OCI-LY3 (cell line): ENCODE results near the gene PCYT2.

Experiments
- H2AFZ ChIP-seq: fragments of 200-600, 300-600 bp; shearing (Covaris generic); 2 replicates; pipeline ENCODE4 v1.6.0; 2014; ENCODE audit warnings: antibody characterized with exemption, low read depth, low read length
- H3K27ac ChIP-seq: fragments of 200-600, 300-600 bp; sonication (generic); 2 replicates; pipeline ENCODE4 v1.5.1; 2014; ENCODE audit warnings: mild to moderate bottlenecking, low read length, moderate library complexity, mixed read lengths
- H3K27me3 ChIP-seq: fragments of 200-600, 300-600 bp; sonication (generic); 2 replicates; pipeline ENCODE4 v1.6.1; 2014; ENCODE audit warnings: low read depth, low read length, mixed read lengths
- H3K36me3 ChIP-seq: fragments of 200-600, 300-600 bp; sonication (generic); replicated peaks from 2 replicates; pipeline ENCODE3; 2014; ENCODE audit warnings: low read depth, low read length, mixed read lengths
- H3K4me1 ChIP-seq: fragments of 300-600, 200-600 bp; sonication (generic); 2 replicates; pipeline ENCODE4 v1.6.1; 2014; ENCODE audit warnings: low read length, mixed read lengths
- H3K4me2 ChIP-seq: fragments of 200-600, 300-600 bp; sonication (generic); 2 replicates; pipeline ENCODE4 v1.6.1; 2014; ENCODE audit warnings: low read length, mixed read lengths
- H3K4me3 ChIP-seq: fragments of 300-600, 200-600 bp; sonication (generic); 2 replicates; pipeline ENCODE4 v1.5.1; 2014; ENCODE audit warnings: antibody characterized with exemption, mild to moderate bottlenecking, low read length, moderate library complexity
- H3K79me2 ChIP-seq: fragments of 300-600, 200-600 bp; shearing (Covaris generic); 2 replicates; pipeline ENCODE4 v1.6.1; 2014; ENCODE audit warnings: mild to moderate bottlenecking, low read length, mixed read lengths
- H3K9ac ChIP-seq: fragments of 300-600, 200-600 bp; shearing (Covaris generic); 2 replicates; pipeline ENCODE4 v1.6.0; 2014; ENCODE audit warnings: mild to moderate bottlenecking, low read length, moderate library complexity
- H3K9me3 ChIP-seq: fragments of 200-600, 300-600 bp; shearing (Covaris generic); 2 replicates; pipeline ENCODE4 v1.6.1; 2014; ENCODE audit warnings: low read length, mixed read lengths; ENCODE audit not compliant: insufficient read depth
- H4K20me1 ChIP-seq: fragments of 200-600, 300-600 bp; sonication (generic); 2 replicates; pipeline ENCODE4 v1.6.1; 2016; ENCODE audit warnings: low read length, mixed read lengths; ENCODE audit not compliant: insufficient read depth
- EZH2phosphoT487 ChIP-seq: fragments of 200-600 bp; shearing (Covaris generic); IDR thresholded peaks from 2 replicates; pipeline ENCODE4 v1.6.1; 2018; ENCODE audit warnings: antibody characterized with exemption, mixed run types, low read depth
- TF ChIP-seq, protein P1 (sequence below): fragments of 200-600, 300-600 bp; sonication (generic); IDR thresholded peaks from 2 replicates; pipeline ENCODE4 v1.5.1; 2014; ENCODE audit warnings: antibody characterized with exemption, low read length, low read depth

PCYT2 gene

DNA sequence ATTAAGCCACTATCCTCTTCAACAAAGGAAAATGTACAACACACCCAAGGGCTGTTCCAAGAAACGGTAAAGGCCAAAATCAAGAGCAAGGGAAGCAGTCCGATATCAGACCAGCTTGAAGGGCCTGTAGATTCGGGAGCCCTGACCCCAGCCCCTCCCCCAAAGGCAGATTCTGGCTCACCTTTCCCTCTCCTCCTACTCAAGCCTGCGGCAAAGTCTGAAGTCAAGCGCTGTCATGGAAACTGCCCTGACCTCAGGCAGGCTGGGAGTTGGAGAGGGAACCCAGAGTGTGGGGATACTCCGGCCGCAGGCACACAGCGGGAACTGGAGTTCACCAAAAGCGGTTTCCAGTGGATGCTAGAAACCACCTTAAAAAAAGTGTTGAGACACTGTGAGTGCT lies 21.6 kb downstream of the PCYT2 start:
- H4K20me1 ChIP-seq, result 0 out of 2 replicates have a peak, but pooled peaks cover 3% of the 10 kb centered on the region
- no peak overlapping the region for H2AFZ ChIP-seq
- H3K79me2 ChIP-seq, result peaks cover 78% of the 10 kb centered on the region
- no peak overlapping the region for H3K27ac ChIP-seq
- no peak overlapping the region for H3K9ac ChIP-seq
- no peaks in the 10 kb centered on the region for H3K9me3 ChIP-seq
- H3K4me1 ChIP-seq, result peaks cover 11% of the 10 kb centered on the region
- no peak for TF ChIP-seq EZH2phosphoT487
- TF ChIP-seq, protein P1, sequence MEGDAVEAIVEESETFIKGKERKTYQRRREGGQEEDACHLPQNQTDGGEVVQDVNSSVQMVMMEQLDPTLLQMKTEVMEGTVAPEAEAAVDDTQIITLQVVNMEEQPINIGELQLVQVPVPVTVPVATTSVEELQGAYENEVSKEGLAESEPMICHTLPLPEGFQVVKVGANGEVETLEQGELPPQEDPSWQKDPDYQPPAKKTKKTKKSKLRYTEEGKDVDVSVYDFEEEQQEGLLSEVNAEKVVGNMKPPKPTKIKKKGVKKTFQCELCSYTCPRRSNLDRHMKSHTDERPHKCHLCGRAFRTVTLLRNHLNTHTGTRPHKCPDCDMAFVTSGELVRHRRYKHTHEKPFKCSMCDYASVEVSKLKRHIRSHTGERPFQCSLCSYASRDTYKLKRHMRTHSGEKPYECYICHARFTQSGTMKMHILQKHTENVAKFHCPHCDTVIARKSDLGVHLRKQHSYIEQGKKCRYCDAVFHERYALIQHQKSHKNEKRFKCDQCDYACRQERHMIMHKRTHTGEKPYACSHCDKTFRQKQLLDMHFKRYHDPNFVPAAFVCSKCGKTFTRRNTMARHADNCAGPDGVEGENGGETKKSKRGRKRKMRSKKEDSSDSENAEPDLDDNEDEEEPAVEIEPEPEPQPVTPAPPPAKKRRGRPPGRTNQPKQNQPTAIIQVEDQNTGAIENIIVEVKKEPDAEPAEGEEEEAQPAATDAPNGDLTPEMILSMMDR, result no peak
- H3K4me3 ChIP-seq, result 0 out of 2 replicates have a peak overlapping the region, but pooled peaks have one; percentile 99
- peak overlapping the region; percentile 94 for H3K4me2 ChIP-seq
- H3K27me3 ChIP-seq, result no peaks in the 10 kb centered on the region
- H3K36me3 ChIP-seq, result peaks cover 57% of the 10 kb centered on the region

DNA sequence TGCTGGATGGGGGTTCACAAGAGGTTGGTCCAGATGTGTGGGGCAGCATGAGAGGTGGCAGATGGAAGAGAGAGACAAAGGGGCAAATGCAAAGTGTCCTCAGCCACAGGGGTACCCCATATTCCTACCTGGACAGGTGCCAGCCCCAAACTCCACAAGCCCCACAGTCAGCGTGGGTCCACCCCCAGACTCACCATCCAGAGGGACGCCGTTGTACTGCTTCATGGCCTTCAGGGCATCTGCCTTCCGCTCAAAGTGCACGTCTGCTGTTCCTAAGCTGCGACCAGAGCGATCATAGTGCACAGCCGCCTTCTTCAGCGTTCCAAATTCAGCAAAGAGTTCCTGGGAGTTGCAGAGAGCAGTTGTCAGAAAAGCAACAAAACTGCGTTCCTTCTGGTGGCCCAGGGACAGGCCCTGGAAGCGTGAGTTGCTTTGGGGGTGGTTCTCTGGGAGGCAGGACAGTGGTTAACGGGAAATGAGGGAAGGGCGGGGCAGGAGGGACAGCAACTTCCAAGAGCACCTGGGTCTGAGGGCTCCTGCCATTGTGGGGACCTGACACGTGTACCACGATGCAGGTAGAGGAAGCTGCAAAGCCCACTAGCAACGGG lies 22.1 kb downstream of the PCYT2 start:
- H3K36me3 ChIP-seq, result peaks cover 59% of the 10 kb centered on the region
- no peak overlapping the region for H3K4me3 ChIP-seq
- H2AFZ ChIP-seq, result no peak overlapping the region
- H3K27ac ChIP-seq, result no peak overlapping the region
- no peaks in the 10 kb centered on the region for H3K9me3 ChIP-seq
- H3K79me2 ChIP-seq, result peaks cover 79% of the 10 kb centered on the region
- H3K9ac ChIP-seq, result no peak overlapping the region
- no peak for TF ChIP-seq EZH2phosphoT487
- TF ChIP-seq, protein P1, result no peak
- no peak overlapping the region for H3K4me2 ChIP-seq
- H3K27me3 ChIP-seq, result no peaks in the 10 kb centered on the region
- H3K4me1 ChIP-seq, result peaks cover 11% of the 10 kb centered on the region
- H4K20me1 ChIP-seq, result 0 out of 2 replicates have a peak, but pooled peaks cover 3% of the 10 kb centered on the region

DNA sequence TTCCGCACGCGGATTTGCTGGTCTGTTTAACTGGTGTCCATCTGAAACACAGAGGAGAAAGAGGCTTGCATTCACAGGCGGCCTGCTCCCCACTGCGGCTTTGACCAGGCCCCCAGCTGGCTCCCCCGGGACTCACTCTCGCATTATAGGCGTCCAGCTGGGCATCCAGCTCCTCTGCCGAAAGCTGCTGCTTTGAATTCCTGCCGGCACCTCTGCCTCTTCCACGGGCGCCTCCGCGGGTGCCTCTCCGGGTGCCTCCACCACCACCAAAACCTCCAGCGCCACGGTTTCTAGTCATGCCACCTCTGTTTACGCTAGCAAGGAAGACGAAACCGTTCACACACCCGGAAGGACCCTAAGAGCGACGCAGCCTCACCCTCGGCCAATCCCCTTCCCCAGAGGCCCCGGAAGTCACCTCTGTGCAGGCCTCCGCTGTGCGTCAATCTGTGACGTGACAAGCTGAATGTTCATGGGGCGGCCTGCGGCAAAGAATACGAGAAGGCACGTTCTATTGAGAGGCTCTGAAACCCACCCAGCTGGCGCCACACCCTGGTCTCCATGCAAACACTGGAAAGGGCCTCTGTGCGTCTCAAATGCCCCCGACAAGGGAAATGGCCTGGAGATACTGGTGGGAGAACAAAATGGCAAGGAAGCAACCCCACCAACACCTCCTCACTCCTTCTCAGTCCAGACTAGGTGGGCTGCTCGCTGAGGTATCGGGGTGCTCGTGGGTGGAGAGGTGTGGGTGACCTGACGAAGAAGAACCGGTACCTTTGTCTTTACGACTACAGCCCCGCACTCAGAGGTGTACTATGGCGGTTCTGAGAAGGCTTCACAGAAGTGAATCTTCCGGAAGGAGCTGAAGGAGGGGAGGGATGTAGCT lies 22.9 kb downstream of the PCYT2 start:
- Histone ChIP-seq H4K20me1 (0 out of 2 replicates have a peak, but pooled peaks cover 3% of the 10 kb centered on the region), H3K79me2 (peaks cover 74% of the 10 kb centered on the region), H3K4me3 (no peak overlapping the region), H3K27me3 (no peaks in the 10 kb centered on the region), H2AFZ (no peak overlapping the region), H3K27ac (no peak overlapping the region), H3K9me3 (no peaks in the 10 kb centered on the region), H3K36me3 (peaks cover 61% of the 10 kb centered on the region), H3K9ac (no peak overlapping the region), H3K4me2 (no peak overlapping the region), H3K4me1 (peaks cover 11% of the 10 kb centered on the region)
- TF ChIP-seq, protein P1, result no peak
- TF ChIP-seq EZH2phosphoT487, result no peak

DNA sequence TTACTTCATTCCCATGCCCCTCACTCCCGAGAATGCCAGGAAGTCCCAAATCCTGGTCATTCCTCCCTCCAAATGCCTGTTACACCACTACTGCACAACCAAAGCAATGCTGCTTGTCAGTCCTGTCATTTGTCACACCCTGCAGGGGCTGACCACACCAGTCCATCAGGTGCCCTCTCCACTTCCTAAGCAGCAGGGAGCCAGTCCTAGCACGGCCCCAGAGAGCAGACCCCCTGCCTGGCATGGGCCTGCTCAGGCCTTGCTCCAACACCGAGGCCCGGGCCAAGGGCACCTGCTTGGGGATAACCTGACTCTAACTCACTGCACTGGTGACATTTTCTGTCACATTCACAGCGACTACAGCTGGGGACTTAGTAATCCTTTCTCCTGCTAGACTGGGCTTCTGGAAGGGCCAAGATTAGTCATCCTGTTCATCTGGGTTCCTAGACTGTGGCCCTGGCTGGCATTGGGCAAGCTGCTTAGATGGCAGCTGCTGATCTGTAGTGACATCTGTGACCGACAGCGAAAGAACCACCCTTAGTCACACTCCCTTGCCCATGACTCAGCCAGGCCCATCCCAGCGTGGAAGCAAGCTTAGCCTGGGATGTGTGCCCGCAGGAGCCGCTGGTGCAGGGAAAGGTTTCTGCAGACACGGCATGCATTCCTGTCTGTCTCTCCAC lies 25.2 kb downstream of the PCYT2 start:
- TF ChIP-seq EZH2phosphoT487, result no peak
- TF ChIP-seq, protein P1, result no peak
- no peak overlapping the region for H3K27ac ChIP-seq
- H3K9ac ChIP-seq, result no peak overlapping the region

More for the DNA sequence above, 25.2 kb downstream of the PCYT2 start:
- no peaks in the 10 kb centered on the region for H3K27me3 ChIP-seq
- H2AFZ ChIP-seq, result no peak overlapping the region
- no peaks in the 10 kb centered on the region for H3K9me3 ChIP-seq
- H3K4me1 ChIP-seq, result peaks cover 7% of the 10 kb centered on the region
- H3K4me3 ChIP-seq, result no peak overlapping the region
- H3K36me3 ChIP-seq, result peaks cover 67% of the 10 kb centered on the region
- 0 out of 2 replicates have a peak, but pooled peaks cover 3% of the 10 kb centered on the region for H4K20me1 ChIP-seq
- H3K79me2 ChIP-seq, result peaks cover 55% of the 10 kb centered on the region
- H3K4me2 ChIP-seq, result no peak overlapping the region
